ENCODE measurements around the gene DAB2. TPM values are rescaled to one million over a fixed set of nuclear protein-coding genes. Genes with fewer than 3 reads are reported as not detected.

The DAB2 gene
- total and polyA plus RNA-seq, 2 of the 8 experiments (the other 6 are each of a cell fraction or from before 2014, with no cell fraction given), result 2.6 to 4.9 TPM

DNA sequence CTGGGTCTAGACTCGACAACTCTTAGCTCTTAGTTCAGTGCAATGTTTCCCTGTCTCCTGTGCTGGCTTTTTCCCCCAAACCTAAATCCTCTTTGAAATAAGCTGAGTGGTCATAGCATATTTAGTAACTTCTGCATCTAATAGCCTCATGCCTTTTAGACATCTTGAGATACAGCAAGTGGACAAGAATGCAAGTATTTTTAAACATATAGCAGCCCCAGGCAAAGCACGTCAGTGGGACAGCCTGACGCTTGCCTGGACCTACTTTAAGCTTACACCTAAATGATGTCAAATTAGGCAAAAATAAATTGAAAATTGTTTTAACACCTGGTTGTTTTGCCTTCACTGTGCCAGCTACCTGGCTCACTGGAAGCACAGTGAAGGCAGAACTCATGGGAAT lies 68.5 kb downstream of the DAB2 start (continued):
- TF ChIP-seq, protein P1, sequence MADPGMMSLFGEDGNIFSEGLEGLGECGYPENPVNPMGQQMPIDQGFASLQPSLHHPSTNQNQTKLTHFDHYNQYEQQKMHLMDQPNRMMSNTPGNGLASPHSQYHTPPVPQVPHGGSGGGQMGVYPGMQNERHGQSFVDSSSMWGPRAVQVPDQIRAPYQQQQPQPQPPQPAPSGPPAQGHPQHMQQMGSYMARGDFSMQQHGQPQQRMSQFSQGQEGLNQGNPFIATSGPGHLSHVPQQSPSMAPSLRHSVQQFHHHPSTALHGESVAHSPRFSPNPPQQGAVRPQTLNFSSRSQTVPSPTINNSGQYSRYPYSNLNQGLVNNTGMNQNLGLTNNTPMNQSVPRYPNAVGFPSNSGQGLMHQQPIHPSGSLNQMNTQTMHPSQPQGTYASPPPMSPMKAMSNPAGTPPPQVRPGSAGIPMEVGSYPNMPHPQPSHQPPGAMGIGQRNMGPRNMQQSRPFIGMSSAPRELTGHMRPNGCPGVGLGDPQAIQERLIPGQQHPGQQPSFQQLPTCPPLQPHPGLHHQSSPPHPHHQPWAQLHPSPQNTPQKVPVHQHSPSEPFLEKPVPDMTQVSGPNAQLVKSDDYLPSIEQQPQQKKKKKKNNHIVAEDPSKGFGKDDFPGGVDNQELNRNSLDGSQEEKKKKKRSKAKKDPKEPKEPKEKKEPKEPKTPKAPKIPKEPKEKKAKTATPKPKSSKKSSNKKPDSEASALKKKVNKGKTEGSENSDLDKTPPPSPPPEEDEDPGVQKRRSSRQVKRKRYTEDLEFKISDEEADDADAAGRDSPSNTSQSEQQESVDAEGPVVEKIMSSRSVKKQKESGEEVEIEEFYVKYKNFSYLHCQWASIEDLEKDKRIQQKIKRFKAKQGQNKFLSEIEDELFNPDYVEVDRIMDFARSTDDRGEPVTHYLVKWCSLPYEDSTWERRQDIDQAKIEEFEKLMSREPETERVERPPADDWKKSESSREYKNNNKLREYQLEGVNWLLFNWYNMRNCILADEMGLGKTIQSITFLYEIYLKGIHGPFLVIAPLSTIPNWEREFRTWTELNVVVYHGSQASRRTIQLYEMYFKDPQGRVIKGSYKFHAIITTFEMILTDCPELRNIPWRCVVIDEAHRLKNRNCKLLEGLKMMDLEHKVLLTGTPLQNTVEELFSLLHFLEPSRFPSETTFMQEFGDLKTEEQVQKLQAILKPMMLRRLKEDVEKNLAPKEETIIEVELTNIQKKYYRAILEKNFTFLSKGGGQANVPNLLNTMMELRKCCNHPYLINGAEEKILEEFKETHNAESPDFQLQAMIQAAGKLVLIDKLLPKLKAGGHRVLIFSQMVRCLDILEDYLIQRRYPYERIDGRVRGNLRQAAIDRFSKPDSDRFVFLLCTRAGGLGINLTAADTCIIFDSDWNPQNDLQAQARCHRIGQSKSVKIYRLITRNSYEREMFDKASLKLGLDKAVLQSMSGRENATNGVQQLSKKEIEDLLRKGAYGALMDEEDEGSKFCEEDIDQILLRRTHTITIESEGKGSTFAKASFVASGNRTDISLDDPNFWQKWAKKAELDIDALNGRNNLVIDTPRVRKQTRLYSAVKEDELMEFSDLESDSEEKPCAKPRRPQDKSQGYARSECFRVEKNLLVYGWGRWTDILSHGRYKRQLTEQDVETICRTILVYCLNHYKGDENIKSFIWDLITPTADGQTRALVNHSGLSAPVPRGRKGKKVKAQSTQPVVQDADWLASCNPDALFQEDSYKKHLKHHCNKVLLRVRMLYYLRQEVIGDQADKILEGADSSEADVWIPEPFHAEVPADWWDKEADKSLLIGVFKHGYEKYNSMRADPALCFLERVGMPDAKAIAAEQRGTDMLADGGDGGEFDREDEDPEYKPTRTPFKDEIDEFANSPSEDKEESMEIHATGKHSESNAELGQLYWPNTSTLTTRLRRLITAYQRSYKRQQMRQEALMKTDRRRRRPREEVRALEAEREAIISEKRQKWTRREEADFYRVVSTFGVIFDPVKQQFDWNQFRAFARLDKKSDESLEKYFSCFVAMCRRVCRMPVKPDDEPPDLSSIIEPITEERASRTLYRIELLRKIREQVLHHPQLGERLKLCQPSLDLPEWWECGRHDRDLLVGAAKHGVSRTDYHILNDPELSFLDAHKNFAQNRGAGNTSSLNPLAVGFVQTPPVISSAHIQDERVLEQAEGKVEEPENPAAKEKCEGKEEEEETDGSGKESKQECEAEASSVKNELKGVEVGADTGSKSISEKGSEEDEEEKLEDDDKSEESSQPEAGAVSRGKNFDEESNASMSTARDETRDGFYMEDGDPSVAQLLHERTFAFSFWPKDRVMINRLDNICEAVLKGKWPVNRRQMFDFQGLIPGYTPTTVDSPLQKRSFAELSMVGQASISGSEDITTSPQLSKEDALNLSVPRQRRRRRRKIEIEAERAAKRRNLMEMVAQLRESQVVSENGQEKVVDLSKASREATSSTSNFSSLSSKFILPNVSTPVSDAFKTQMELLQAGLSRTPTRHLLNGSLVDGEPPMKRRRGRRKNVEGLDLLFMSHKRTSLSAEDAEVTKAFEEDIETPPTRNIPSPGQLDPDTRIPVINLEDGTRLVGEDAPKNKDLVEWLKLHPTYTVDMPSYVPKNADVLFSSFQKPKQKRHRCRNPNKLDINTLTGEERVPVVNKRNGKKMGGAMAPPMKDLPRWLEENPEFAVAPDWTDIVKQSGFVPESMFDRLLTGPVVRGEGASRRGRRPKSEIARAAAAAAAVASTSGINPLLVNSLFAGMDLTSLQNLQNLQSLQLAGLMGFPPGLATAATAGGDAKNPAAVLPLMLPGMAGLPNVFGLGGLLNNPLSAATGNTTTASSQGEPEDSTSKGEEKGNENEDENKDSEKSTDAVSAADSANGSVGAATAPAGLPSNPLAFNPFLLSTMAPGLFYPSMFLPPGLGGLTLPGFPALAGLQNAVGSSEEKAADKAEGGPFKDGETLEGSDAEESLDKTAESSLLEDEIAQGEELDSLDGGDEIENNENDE (IDR thresholded peaks at IDR 0.05; ENCODE audit: insufficient replicate concordance, low read length), result no peak
- TF ChIP-seq SIRT6 (IDR thresholded peaks at IDR 0.05; ENCODE audit: low read length) (no peak), JUND (IDR thresholded peaks at IDR 0.05; ENCODE audit: low read length) (no peak), E2F6 (IDR thresholded peaks at IDR 0.05) (no peak), TEAD4 (IDR thresholded peaks at IDR 0.05; ENCODE audit: low read depth, low read length) (no peak), RAD21 (IDR thresholded peaks at IDR 0.05 in 1 of 2, conservative IDR thresholded peaks at IDR 0.05 in 1 of 2; ENCODE audit: low read depth in 2 of 2, low read length in 2 of 2) (no peak), BRCA1 (IDR thresholded peaks at IDR 0.05; ENCODE audit: low read depth, low read length) (no peak), KDM5A (IDR thresholded peaks at IDR 0.05; ENCODE audit: low read length) (no peak), KDM4A (IDR thresholded peaks at IDR 0.05; ENCODE audit: low read depth, low read length, severe bottlenecking) (no peak), POU5F1 (IDR thresholded peaks at IDR 0.05; ENCODE audit: low read depth, low read length) (no peak), SIX5 (IDR thresholded peaks at IDR 0.05; ENCODE audit: low read depth, low read length) (no peak)
